IPS DF 19.7 (cell line): Measurements from ENCODE around the gene OS9.

Source experiments
- DNase-seq: peaks from one replicate; pipeline ENCODE4 v3.0.0-alpha.2; 2013; ENCODE audit warnings: low read depth, low spot score

The OS9 gene

DNA sequence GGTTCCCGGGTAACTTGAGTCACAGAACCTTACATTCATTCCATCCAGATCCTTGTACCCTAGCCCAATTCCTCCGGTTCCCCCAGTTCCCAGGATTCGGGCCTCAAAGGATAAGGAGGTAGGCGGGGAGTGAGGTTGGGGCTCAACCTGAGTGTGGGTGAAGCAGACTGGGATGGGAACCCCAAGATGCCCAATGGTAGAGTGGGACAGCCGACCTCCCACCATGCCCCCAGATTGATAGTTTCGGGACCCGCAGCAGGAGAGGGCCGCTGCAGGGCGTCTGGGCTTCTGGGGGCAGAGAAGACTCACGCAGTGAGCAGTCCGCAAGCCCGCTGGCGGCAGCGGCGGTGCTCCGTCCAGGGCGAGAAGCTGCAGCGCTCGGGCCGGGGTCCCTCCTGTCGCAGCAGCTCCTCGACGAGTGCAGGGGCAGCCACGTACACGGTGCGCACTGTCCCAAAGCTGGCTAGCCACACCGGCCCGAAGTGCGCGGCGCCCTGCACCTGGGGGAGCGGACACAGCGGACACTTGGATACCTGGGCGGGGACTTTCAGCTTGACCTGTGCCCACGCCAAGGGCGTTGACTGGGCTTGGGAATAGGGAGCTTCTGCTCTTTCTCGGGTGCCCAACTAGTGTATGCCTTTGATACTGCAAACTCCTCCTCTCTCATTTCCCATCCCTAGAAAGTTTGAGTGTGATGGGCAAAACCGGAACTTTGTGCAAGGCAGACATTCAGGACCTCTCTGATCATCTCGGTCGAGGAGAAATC is 71.9 kb downstream of the OS9 start:
- DNase-seq: no peak

DNA sequence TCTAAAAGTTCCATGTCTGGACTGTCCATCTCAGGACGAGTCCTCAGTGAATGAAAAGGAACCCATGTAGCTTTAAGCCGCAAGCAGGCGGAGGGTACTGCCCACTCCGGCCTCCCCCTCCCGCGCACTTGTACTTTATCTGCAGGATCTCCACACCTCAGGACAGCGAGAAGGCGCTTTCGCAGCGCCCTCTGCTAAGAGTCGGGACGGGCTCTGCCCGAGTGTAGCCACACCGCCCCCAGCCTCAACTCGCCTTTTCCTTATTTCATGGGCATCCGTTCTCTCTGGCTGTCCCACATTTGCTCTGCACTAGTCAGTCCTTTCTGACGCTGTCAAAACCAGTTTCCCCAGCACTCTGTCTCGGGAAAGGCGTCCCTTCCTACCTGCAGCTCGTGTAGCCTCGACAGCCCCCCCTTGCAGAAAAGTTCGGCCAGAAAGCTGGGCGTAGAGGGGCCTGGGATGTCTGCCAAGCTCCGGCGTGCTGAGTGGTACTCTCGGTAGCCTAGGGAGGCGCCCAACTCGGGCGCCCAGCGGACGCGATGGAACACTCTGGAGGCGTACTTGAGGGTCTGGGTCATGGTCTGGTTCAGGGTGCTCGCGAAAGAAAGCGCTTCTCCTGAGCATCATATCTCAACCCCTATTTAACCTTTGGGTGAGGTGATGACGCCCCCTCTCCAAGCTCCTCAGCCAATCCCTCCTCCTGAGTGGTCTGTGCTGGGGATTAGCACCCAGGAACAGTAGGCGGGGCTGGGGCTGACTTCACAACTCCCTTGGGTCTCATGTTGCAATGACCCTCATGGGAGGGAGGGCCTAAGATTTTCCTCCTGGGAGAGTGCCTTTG is 72.8 kb downstream of the OS9 start, which contains the start of gene CYP27B1:
CYP27B1 (minus strand) TSS at position 615 of the 841 bp plus-strand sequence; CDS start at position 578, 37 bp downstream.
- DNase-seq: no peak

DNA sequence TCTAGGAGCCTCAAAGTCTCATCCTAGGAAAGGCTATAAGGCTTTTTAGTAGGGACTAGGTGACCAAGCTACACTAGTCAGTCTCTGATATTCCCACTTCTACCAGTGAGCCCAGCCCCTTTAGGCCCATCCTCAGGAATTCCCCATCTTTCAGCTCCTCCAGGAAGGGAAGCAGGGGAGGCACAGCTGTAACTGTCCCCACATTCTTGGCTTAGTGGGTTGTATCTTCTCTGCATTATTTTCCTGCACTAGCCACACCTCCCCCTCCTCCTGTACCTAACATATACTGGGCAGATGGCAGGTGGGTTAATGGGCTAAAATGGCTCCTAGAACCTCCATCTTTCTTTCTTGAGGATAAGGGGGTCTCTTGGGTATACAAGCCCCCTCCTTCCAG is 73.4 kb downstream of the OS9 start:
- no peak for DNase-seq

DNA sequence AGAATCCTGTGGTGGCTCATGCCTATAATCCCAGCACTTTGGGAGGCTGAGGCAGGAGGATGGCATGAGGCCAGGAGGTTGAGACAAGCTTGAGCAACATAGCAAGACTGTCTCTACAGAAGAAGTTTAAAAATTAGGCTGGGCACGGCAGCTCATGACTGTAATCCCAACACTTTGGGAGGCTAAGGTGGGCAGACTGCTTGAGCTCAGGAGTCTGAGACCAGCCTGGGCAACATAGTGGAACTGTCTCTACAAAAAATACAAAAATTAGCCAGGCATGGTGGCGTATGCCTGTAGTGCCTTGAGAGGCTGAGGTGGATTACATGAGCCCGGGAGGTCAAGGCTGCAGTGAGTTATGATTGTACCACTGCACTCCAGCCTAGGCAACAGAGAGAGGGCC is 73.9 kb downstream of the OS9 start:
- no peak for DNase-seq

DNA sequence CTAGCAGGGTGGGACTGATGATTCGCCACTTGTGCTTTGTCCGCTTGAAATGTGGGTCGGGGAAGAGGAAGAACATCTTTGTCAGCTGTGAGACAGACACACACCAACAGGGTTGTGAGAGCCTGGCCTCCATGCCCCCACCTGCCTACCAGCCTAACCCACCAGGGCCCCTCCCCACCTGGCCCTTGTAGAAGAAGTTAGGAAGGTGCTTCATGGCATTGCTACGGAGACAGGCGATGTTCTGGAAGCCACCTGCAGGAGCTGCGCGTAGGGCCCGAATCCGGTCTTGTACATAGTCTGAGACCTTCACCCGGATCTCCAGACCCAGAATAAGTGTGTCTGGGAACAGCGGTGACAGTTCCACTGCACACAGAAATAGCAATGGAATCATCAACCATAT is 75.7 kb downstream of the OS9 start:
- DNase-seq: no peak

DNA sequence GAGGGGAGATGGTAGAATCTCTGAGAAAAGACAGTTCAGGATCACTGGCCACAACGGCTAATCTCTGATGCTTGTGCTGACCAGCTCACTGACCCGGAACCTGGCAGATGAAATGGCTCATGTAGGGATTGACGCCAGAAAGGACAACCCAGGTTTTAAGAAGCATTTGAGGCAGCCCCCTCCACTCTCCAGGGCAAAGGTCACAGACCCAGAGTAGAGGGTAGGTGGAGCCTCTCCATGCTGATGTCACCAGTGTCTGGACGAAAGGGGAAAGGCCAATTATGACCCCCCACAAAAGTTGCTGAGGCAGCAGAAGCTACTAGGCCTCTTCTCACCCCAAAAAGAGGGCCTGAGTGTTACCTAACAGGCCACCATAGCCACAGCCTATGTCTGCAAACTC is 76.8 kb downstream of the OS9 start:
- no peak for DNase-seq
